ENCODE results near the gene UBC.

Gene UBC

DNA sequence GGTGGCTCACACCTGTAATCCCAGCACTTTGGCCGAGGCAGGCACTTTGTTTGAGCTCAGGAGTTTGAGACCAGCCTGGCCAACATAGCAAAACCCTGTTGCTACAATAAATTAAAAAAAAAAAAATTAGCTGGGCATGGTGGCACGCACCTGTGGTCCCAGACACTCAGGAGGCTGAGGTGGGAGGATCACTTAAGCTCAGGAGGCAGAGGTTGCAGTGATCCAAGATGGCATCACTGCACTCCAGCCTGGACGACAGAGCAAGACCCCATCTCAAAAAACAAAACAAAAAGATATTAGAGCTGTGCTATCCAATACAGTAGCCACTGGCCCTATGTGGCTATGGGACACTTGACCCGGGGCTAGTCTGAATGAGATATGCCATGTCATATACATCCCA is 43.9 kb downstream of the UBC start:
- no peak overlapping the region for H3K27ac ChIP-seq
- H3K4me3 ChIP-seq = no peak overlapping the region

GRCh38 chr12:124869059-124869665 is 45.3 kb downstream of the UBC start:
- H3K4me3 ChIP-seq = no peak overlapping the region
- peak overlapping the region in 15 of 21 experiments; percentile 9 to 68 (median 52) for H3K27ac ChIP-seq

GRCh38 chr12:124868252-124869058 is 46.0 kb downstream of the UBC start:
- H3K27ac ChIP-seq = peak overlapping the region in 13 of 21 experiments; percentile 9 to 68 (median 54)
- no peak overlapping the region for H3K4me3 ChIP-seq

GRCh38 chr12:124867401-124867930 is 47.0 kb downstream of the UBC start:
- H3K4me3 ChIP-seq = no peak overlapping the region
- no peak overlapping the region for H3K27ac ChIP-seq

GRCh38 chr12:124866883-124867400 is 47.5 kb downstream of the UBC start:
- Histone ChIP-seq H3K27ac (no peak overlapping the region), H3K4me3 (no peak overlapping the region)

GRCh38 chr12:124866195-124866882 is 48.1 kb downstream of the UBC start:
- no peak overlapping the region for H3K4me3 ChIP-seq
- H3K27ac ChIP-seq = no peak overlapping the region

DNA sequence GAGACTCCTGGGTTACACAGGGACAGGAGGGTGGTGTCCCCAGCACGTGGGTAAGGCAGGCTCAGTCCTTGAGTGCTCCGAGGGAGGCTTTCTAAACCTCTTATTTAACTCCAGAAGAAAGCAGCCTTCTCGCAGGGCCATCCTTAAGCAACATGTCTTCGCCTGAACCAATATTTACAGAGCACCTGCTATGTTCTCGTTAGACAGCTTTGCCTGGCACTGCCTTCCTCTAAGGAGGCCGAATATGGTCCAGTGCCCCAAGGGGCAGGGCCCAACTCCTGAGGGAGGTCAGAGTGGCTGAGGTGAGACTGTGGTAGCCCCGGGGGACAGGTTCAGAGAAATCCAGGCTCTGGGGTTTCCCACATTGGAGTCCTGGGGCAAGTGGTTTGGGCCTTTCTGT is 48.7 kb downstream of the UBC start:
- no peak overlapping the region for H3K27ac ChIP-seq
- no peak overlapping the region for H3K4me3 ChIP-seq

DNA sequence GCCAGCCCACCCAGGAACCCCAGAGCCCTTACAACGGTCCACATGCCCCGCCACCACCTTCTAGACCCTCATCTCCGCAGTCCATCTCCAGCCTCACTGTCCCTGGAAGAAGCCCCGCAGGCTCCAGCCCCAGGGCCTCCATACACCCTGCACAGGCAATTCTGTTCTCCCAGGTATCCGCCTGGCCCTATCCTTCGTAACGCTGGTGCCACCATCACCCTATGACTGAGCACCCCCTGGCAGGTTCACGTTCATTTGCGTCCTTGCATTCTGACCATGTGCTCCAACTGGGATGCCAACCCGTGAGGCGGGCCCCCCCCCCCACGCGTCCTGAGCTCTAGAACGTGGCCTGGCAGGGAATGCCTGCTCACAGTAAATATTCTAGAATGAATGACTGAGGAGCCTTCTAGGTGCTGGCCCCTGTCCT is 50.1 kb downstream of the UBC start:
- H3K4me3 ChIP-seq = peak overlapping the region in 6 of 7 experiments; percentile 55 to 86 (median 74)
- peak overlapping the region in 18 of 21 experiments; percentile 5 to 84 (median 64) for H3K27ac ChIP-seq

DNA sequence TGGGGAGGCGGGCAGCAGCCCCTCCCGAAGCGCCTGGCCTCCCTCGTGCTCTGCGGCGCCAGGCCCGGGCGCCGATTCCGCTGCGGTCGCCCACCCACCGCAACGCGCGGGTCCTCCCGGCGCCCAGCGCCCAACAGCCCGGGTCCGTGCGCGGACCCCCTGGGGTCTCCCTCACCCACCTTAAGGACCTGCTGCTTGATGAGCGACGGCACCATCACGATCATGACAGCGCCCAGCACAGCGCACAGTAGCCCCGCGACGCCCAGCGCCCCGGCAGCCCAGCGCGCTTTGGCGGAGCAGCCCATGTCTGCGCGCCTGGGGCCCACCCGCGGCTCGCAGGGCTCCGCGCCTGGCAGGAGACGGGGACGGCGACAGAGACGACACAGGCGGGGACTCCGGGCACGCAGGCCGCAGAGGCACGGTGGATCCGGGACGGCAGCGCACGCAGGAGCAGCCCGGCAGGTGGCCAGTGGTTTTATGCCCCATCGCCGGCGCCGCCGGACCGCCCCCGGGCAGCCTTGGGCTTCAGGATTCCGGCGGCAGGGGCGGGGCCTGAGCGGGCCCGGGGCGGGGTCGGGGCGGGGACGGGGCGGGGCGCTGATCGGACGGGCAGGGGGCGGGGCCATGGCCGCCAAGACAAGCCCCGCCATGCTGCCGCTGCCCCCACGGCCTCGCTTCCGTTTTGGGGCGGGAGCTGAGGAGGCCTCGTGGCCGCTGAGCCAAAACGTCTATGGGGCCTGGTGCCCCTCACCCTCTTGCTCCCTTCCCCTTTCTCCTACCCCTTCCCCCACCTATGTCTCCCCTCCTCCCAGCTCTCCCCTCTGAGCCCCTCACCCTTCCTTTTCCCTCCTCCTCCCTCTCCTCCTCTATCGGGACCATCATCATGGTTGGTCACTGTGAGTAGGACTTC is 50.8 kb downstream of the UBC start, which contains the start of gene SCARB1:
SCARB1 (minus strand) TSS at position 449 of the 910 bp plus-strand sequence; CDS start at position 305, 144 bp downstream.
- peak within 1 kb of the TSS; percentile 0 to 86 (median 67) for H3K27ac ChIP-seq
- H3K4me3 ChIP-seq = peak within 1 kb of the TSS; percentile 55 to 86 (median 66)

GRCh38 chr12:124862768-124863415 is 51.6 kb downstream of the UBC start:
- peak overlapping the region in 20 of 21 experiments; percentile 5 to 86 (median 70) for H3K27ac ChIP-seq
- peak overlapping the region; percentile 55 to 86 (median 66) for H3K4me3 ChIP-seq

DNA sequence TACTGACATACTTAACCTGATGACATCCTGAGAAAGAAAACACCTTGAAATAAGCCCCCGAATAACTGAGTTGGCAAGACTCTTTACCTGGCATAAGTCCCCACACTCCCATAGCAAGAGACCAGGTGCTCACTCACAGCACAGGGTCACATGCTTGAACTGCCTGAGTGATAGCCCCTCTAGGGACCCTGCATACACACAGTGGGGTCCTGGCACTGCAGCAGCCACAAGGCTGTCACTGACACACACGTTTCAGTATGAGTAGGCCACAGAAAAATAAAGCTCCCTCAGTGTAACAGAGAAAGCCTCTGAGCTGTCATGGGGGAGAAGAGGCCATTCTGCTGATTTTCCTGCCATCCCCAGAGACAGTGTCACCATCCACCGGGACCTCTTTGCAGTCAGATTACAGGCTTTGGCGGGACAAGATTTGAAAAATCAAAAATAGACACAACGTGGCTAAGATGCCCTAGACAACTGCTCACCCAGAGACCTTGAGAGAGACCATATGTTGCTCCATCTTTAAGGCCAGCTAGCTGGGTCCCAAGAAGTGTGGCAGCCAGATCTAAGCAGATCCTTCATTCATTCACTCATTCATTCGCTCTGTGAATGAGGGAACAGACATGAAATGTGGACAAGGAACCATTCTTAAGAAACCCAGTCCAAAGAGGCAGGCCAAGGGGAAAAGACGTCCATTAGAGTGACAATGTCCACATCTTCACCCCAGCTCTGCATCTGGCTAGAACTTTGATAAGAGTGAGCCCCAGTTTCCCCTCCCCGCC is 52.4 kb downstream of the UBC start:
- H3K4me3 ChIP-seq = peak overlapping the region in 3 of 7 experiments; percentile 63 to 86 (median 66)
- H3K27ac ChIP-seq = no peak overlapping the region

Data from skin epidermis (tissue), 12 donors.